GM21576 (cell line): ENCODE results near the gene LRRC45.
A peak's percentile ranks its signal among the peaks of the same experiment; 100 is the strongest.

Experiments
- ATAC-seq: cut with Tn5 transposase; IDR thresholded peaks from one replicate; pipeline ENCODE4 v1.9.1; 2021; ENCODE audit warnings: mild to moderate bottlenecking, moderate library complexity; ENCODE audit not compliant: unreplicated experiment

The LRRC45 gene

GRCh38 chr17:82049106-82049505, 26.0 kb downstream of the LRRC45 start:
- no peak for ATAC-seq

GRCh38 chr17:82049521-82049971, 26.4 kb downstream of the LRRC45 start:
- no peak for ATAC-seq

GRCh38 chr17:82050152-82050760, 27.2 kb downstream of the LRRC45 start:
- no peak for ATAC-seq

GRCh38 chr17:82050761-82051641, 27.9 kb downstream of the LRRC45 start:
- no peak for ATAC-seq

- ATAC-seq, result peak; percentile 55
Observed at GRCh38 chr17:82051776-82052637, 28.9 kb downstream of the LRRC45 start, which contains the start of the genes GPS1 and RFNG. Gene GPS1, plus strand, starts transcription at chr17:82051898. Its CDS starts 34 bp downstream, at chr17:82051932. Gene RFNG, minus strand, starts transcription at chr17:82051811. Its CDS starts 45 bp downstream, at chr17:82051766.

GRCh38 chr17:82052638-82053059, 29.5 kb downstream of the LRRC45 start:
- no peak for ATAC-seq

GRCh38 chr17:82053130-82053529, 30.0 kb downstream of the LRRC45 start:
- no peak for ATAC-seq

- no peak for ATAC-seq
Observed at GRCh38 chr17:82053556-82054263, 30.6 kb downstream of the LRRC45 start.

- ATAC-seq, result no peak
Observed at GRCh38 chr17:82054351-82055022, 31.4 kb downstream of the LRRC45 start.

- no peak for ATAC-seq
Observed at GRCh38 chr17:82055023-82055964, 32.2 kb downstream of the LRRC45 start.

GRCh38 chr17:82055965-82056728, 33.0 kb downstream of the LRRC45 start:
- ATAC-seq, result no peak

GRCh38 chr17:82056729-82057621, 33.9 kb downstream of the LRRC45 start:
- ATAC-seq, result no peak

GRCh38 chr17:82058230-82058854, 35.2 kb downstream of the LRRC45 start:
- ATAC-seq, result no peak

- no peak for ATAC-seq
Observed at GRCh38 chr17:82058855-82059249, 35.7 kb downstream of the LRRC45 start.

- ATAC-seq, result no peak
Observed at GRCh38 chr17:82059272-82060000, 36.3 kb downstream of the LRRC45 start.

- ATAC-seq, result no peak
Observed at GRCh38 chr17:82060001-82060380, 36.9 kb downstream of the LRRC45 start.
